Endothelial cell of umbilical vein (primary cell): ENCODE results near the gene KHK. TPM values are rescaled to one million over a fixed set of nuclear protein-coding genes. Genes with fewer than 3 reads are reported as not detected.

Experiments used
- BruUV-seq: library from RNA; stranded (reverse); fragments of 400-500 nt; replicated peaks from 2 replicates; lab custom pipeline; 2021; lab: Mats Ljungman, UMichigan
- CTCF ChIA-PET: fragments of 300-600, 350-600 bp; sonication (Branson Sonifier 250); formaldehyde crosslinking; loops from one replicate; lab custom pipeline; 2021; ENCODE audit warnings: antibody characterized with exemption, inconsistent platforms; lab: Charles Lee
- POLR2A ChIA-PET: fragments of 300-600, 350-600 bp; sonication (Branson Sonifier 250); formaldehyde crosslinking; loops from one replicate; lab custom pipeline; 2021; ENCODE audit warnings: antibody characterized with exemption, inconsistent platforms; lab: Charles Lee
- DNase-seq: peaks from one replicate; pipeline ENCODE4 v3.0.0-alpha.2; 2011; ENCODE audit warnings: low read depth, low spot score
- FAIRE-seq: peaks from 2 replicates; lab custom pipeline; 2011; peaks lifted over from hg19 to GRCh38; lab: Jason Lieb, UNC
- H2AFZ ChIP-seq: 2 replicates; pipeline ENCODE4 v1.6.0; 2012; ENCODE audit warnings: low read depth, low read length, control low read depth, inconsistent platforms
- H3K27ac ChIP-seq: 2 replicates; pipeline ENCODE4 v1.5.1; 2011; ENCODE audit warnings: low read depth, mild to moderate bottlenecking, control low read depth, low read length, moderate library complexity; ENCODE audit not compliant: insufficient read depth
- H3K27me3 ChIP-seq, 2 experiments: 2 replicates each; pipeline versions ENCODE4 v1.6.0 to v1.6.1; 2011; ENCODE audit warnings: low read length in 2 of 2, mixed read lengths in 1 of 2; ENCODE audit not compliant: control insufficient read depth in 2 of 2, insufficient read depth in 2 of 2
- H3K36me3 ChIP-seq, 2 experiments: 2 replicates in 1 of 2; 3 replicates in 1 of 2; pipeline ENCODE4 v1.5.1; 2011; ENCODE audit warnings: low read length in 2 of 2, mild to moderate bottlenecking in 1 of 2, moderate library complexity in 1 of 2; ENCODE audit not compliant: control insufficient read depth in 2 of 2, insufficient read depth in 2 of 2; ENCODE audit errors: extremely low read depth in 1 of 2
- H3K4me1 ChIP-seq: 3 replicates; pipeline ENCODE4 v1.5.1; 2011; ENCODE audit warnings: mild to moderate bottlenecking, low read length; ENCODE audit not compliant: control insufficient read depth, insufficient read depth; ENCODE audit errors: extremely low read depth
- H3K4me2 ChIP-seq: 2 replicates; pipeline ENCODE4 v1.6.1; 2011; ENCODE audit warnings: low read length, control low read depth, mixed read lengths; ENCODE audit not compliant: insufficient read depth
- H3K4me3 ChIP-seq, 3 experiments: fragments of 200-600 bp in 1 of 3; sonication (generic), shearing (Covaris generic) in 1 of 3; replicated peaks in 1 of 3; 2 replicates each; pipeline ENCODE4 v1.5.1; 2011 to 2016; ENCODE audit warnings: control low read depth in 3 of 3, low read length in 3 of 3, mild to moderate bottlenecking in 2 of 3, inconsistent platforms in 1 of 3, low read depth in 1 of 3, moderate library complexity in 1 of 3; ENCODE audit not compliant: insufficient read depth in 1 of 3
- H3K79me2 ChIP-seq: 2 replicates; pipeline ENCODE4 v1.6.0; 2012; ENCODE audit warnings: low read length, inconsistent platforms; ENCODE audit not compliant: control insufficient read depth, insufficient read depth
- H3K9ac ChIP-seq: replicated peaks from 2 replicates; pipeline ENCODE3; 2011; ENCODE audit warnings: low read length, control low read depth; ENCODE audit not compliant: insufficient read depth; ENCODE audit errors: extremely low read depth
- H3K9me1 ChIP-seq: replicated peaks from 3 replicates; pipeline ENCODE4 v1.6.0; 2011; ENCODE audit warnings: mild to moderate bottlenecking, low read length; ENCODE audit not compliant: control insufficient read depth, insufficient read depth; ENCODE audit errors: extremely low read depth
- H3K9me3 ChIP-seq: replicated peaks from 2 replicates; pipeline ENCODE4 v1.5.1; 2012; ENCODE audit warnings: low read length, inconsistent platforms; ENCODE audit not compliant: control insufficient read depth, insufficient read depth
- H4K20me1 ChIP-seq: replicated peaks from 2 replicates; pipeline ENCODE3; 2011; ENCODE audit warnings: mild to moderate bottlenecking, low read length; ENCODE audit not compliant: control insufficient read depth, insufficient read depth; ENCODE audit errors: extremely low read depth
- EZH2 ChIP-seq: IDR thresholded peaks from 2 replicates; pipeline ENCODE4 v1.6.1; 2012; ENCODE audit warnings: borderline replicate concordance, low read depth, mild to moderate bottlenecking, moderate library complexity, low read length, inconsistent platforms; ENCODE audit not compliant: severe bottlenecking
- FOS ChIP-seq: IDR thresholded peaks from 2 replicates; pipeline ENCODE4 v1.6.1; 2011; ENCODE audit warnings: mild to moderate bottlenecking, low read length, moderate library complexity, borderline replicate concordance; ENCODE audit not compliant: insufficient read depth
- GATA2 ChIP-seq: IDR thresholded peaks from 2 replicates; pipeline ENCODE4 v1.7.0; 2011; ENCODE audit warnings: low read depth, mild to moderate bottlenecking, moderate library complexity, mixed read lengths, low read length; ENCODE audit not compliant: insufficient read length, insufficient read depth
- JUN ChIP-seq: IDR thresholded peaks from 2 replicates; pipeline ENCODE4 v1.6.1; 2011; ENCODE audit warnings: borderline replicate concordance, low read depth; ENCODE audit not compliant: insufficient read length, insufficient read depth
- MYC ChIP-seq: IDR thresholded peaks from one replicate; pipeline ENCODE4 v1.6.1; 2011; ENCODE audit warnings: mild to moderate bottlenecking, low read depth, low read length
- POLR2A ChIP-seq: IDR thresholded peaks from 2 replicates; pipeline ENCODE4 v1.6.1; 2012; ENCODE audit warnings: low read depth, mild to moderate bottlenecking, control low read depth, low read length
- POLR2AphosphoS5 ChIP-seq: IDR thresholded peaks from 2 replicates; pipeline ENCODE4 v1.6.1; 2012; ENCODE audit warnings: low read depth, mild to moderate bottlenecking, control low read depth, low read length, moderate library complexity; ENCODE audit not compliant: insufficient read depth
- dilution Hi-C: fragments of 300-500 bp; cut with MboI; formaldehyde crosslinking; loops from one replicate; pipeline ENCODE4 v1.15.0; 2019; ENCODE audit warnings: low sequenced_read_pairs; ENCODE audit not compliant: extremely low pct_ligation_motif_present
- intact Hi-C: fragments of 100-400 bp; cut with micrococcal nuclease; formaldehyde crosslinking; loops from one replicate; pipeline ENCODE4 v1.10.0; 2022
- polyA plus RNA-seq, 4 experiments: library from polyadenylated mRNA; depleted of rRNA in 3 of 4; stranded (reverse) in 3 of 4; unstranded in 1 of 4; fragments of >200 nt; gene quantifications; 2 replicates each; pipeline versions ENCODE4 v1.2.1 to v1.2.3, GENCODE V29; 2011 to 2012; ENCODE audit warnings: missing spikeins in 1 of 4
- total RNA-seq: library from RNA; stranded (reverse); gene quantifications from 2 replicates; pipeline ENCODE4 v1.2.3, GENCODE V29; 2021
- TF ChIP-seq, protein P1 (sequence below), 2 donors: IDR thresholded peaks; 1 replicate in 1 of 2; 2 replicates in 1 of 2; pipeline ENCODE4 v1.5.1; 2011; ENCODE audit warnings: low read length in 2 of 2, mild to moderate bottlenecking in 2 of 2, moderate library complexity in 2 of 2, control low read depth in 1 of 2, inconsistent platforms in 1 of 2, low read depth in 1 of 2; ENCODE audit not compliant: insufficient read depth in 1 of 2; ENCODE audit errors: extremely low read depth in 1 of 2
- TF ChIP-seq, protein P2 (sequence below): IDR thresholded peaks from 2 replicates; pipeline ENCODE4 v1.6.1; 2011; ENCODE audit not compliant: insufficient read depth, insufficient read length

Gene KHK
- total and polyA plus RNA-seq, 2 donors (not counting 3 experiments of a cell fraction or from before 2014, with no cell fraction given): 2.9 to 4.4 TPM

DNA sequence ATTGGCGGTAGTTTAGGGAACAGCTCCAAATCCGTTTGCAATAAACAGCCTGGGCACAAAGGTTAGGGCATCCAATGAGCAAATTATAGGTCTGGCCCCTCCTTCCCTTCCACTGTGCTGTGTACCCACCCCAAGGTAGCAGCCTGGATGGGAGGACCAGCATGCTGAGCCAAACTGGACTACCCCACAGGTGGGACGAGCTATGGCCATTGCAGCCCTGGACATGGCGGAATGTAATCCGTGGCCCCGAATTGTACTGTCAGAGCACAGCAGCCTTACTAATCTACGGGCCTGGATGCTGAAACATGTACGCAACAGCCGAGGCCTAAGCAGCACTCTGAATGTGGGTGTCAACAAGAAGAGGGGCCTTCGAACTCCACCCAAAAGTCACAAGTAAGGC, 28.4 kb upstream of the KHK start:
- no peaks in the 10 kb centered on the region for H3K27me3 ChIP-seq
- intact Hi-C loops (no loop called here), dilution Hi-C loops (no loop called here)
- no peak for FAIRE-seq
- ChIA-PET CTCF (no interaction called here), POLR2A (no interaction called here)
- H3K9me3 ChIP-seq: no peaks in the 10 kb centered on the region
- H2AFZ ChIP-seq: no peak overlapping the region
- no peak for DNase-seq
- peaks cover 11% of the 10 kb centered on the region for H3K4me1 ChIP-seq
- no peaks in the 10 kb centered on the region for H3K9me1 ChIP-seq
- no peaks in the 10 kb centered on the region for H4K20me1 ChIP-seq
- no peak overlapping the region for H3K4me3 ChIP-seq
- no TSS peak for BruUV-seq
- TF ChIP-seq, protein P1, sequence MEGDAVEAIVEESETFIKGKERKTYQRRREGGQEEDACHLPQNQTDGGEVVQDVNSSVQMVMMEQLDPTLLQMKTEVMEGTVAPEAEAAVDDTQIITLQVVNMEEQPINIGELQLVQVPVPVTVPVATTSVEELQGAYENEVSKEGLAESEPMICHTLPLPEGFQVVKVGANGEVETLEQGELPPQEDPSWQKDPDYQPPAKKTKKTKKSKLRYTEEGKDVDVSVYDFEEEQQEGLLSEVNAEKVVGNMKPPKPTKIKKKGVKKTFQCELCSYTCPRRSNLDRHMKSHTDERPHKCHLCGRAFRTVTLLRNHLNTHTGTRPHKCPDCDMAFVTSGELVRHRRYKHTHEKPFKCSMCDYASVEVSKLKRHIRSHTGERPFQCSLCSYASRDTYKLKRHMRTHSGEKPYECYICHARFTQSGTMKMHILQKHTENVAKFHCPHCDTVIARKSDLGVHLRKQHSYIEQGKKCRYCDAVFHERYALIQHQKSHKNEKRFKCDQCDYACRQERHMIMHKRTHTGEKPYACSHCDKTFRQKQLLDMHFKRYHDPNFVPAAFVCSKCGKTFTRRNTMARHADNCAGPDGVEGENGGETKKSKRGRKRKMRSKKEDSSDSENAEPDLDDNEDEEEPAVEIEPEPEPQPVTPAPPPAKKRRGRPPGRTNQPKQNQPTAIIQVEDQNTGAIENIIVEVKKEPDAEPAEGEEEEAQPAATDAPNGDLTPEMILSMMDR (IDR thresholded peaks at IDR 0.05; ENCODE audit: extremely low read depth in 1 of 2, insufficient read depth in 1 of 2, low read depth in 1 of 2, low read length in 2 of 2): no peak
- TF ChIP-seq GATA2: no peak
- no peak for TF ChIP-seq JUN
- no peak for TF ChIP-seq MYC
- TF ChIP-seq EZH2: no peak
- TF ChIP-seq, protein P2, sequence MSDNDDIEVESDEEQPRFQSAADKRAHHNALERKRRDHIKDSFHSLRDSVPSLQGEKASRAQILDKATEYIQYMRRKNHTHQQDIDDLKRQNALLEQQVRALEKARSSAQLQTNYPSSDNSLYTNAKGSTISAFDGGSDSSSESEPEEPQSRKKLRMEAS: no peak
- TF ChIP-seq POLR2A: no peak
- TF ChIP-seq POLR2AphosphoS5: no peak
- no peak for TF ChIP-seq FOS
- no peak overlapping the region for H3K27ac ChIP-seq
- H3K4me2 ChIP-seq: no peak overlapping the region
- peaks cover 3 to 30% of the 10 kb centered on the region in 2 experiments for H3K36me3 ChIP-seq
- H3K9ac ChIP-seq: no peak overlapping the region
- no peaks in the 10 kb centered on the region for H3K79me2 ChIP-seq
